ENCODE measurements around the gene SESN1.

- TF ChIP-seq KDM5A (IDR thresholded peaks at IDR 0.05) (no peak), PBX3 (IDR thresholded peaks at IDR 0.05) (no peak), RAD21 (conservative IDR thresholded peaks at IDR 0.05 in 1 of 2, IDR thresholded peaks at IDR 0.05 in 1 of 2) (no peak), SMC3 (IDR thresholded peaks at IDR 0.05) (no peak), CHD2 (IDR thresholded peaks at IDR 0.05; ENCODE audit: low read length, partially characterized antibody) (no peak), POLR2AphosphoS2 (conservative IDR thresholded peaks at IDR 0.05; ENCODE audit: low read length) (no peak), REST (IDR thresholded peaks at IDR 0.05) (no peak), CTCF (IDR thresholded peaks at IDR 0.05) (no peak), RNF2 (IDR thresholded peaks at IDR 0.05; ENCODE audit: borderline replicate concordance, low read depth) (no peak), RFX5 (IDR thresholded peaks at IDR 0.05) (no peak), POLR2A (IDR thresholded peaks at IDR 0.05; ENCODE audit: low read length) (no peak), EP300 (IDR thresholded peaks at IDR 0.05) (no peak), MAFK (IDR thresholded peaks at IDR 0.05; ENCODE audit: partially characterized antibody) (no peak), ZSCAN20 (CRISPR knock-in tag; IDR thresholded peaks at IDR 0.05) (no peak)
These were observed 139.2 kb downstream of the SESN1 start for GRCh38 chr6:108955329-108955949.
